ENCODE results near the gene UBASH3B.
"Not testable (repeated sequence)": the region's sequence is repeated elsewhere in the genome, so short reads cannot be mapped to it uniquely, and the experiment has no call there.

Gene UBASH3B

DNA sequence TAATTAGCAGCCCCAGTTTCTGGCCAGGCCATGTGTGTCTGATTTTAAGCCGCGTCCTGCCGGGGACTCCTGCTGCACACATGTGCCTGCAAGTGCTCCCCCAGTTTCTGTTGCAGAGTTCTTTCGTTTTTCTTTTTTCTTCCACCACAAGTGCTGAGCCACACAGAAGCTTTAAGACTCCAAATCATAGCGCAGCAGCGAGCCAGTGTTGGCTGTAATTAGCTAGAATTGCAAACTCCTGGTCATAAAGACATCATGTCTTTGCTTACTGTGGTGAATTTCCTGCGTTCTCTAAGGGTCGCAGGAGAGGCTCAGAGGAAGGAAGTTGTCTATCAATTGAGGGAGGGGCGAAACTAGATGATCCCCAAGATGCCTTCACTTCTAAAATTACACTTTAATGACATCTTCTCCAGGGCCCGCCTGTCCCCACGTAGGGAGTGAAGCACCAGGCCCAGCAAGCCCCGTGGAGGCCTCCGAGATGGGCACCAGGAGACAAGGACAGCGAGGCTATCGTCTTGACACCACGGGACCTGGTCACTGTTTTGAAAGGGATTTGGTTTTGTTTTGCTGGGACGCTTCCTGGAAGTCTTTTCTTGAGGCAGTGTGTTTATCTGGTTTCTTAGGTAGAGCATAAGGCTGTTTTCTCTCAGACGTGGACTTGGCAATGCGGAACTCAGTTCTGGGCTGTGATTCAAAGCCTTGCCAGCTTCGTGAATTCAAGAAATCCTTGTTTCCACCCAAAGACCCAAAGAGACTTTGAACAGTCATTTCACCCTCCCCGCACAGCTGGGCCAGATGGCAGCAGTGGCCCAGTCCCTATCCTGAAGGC is 71.8 kb downstream of the UBASH3B start:
- Histone ChIP-seq H3K9ac (ENCODE audit: low read length) (no peak overlapping the region), H3K4me1 (ENCODE audit: insufficient read depth, low read length) (no peaks in the 10 kb centered on the region), H3K27me3 (ENCODE audit: control insufficient read depth in 1 of 2, insufficient read depth in 2 of 2, low read length in 2 of 2) (no peaks in the 10 kb centered on the region), H3K27ac (ENCODE audit: low read depth, low read length) (no peak overlapping the region), H3K36me3 (ENCODE audit: insufficient read depth, low read length) (no peaks in the 10 kb centered on the region), H3K9me3 (ENCODE audit: low read length) (no peaks in the 10 kb centered on the region), H3K4me3 (ENCODE audit: low read depth in 1 of 2, low read length in 2 of 2) (no peak overlapping the region)

- H3K9ac ChIP-seq (ENCODE audit: low read length): no peak overlapping the region
- no peaks in the 10 kb centered on the region for H3K36me3 ChIP-seq (ENCODE audit: insufficient read depth, low read length)
- H3K27me3 ChIP-seq (ENCODE audit: control insufficient read depth in 1 of 2, insufficient read depth in 2 of 2, low read length in 2 of 2): no peaks in the 10 kb centered on the region
- H3K4me1 ChIP-seq (ENCODE audit: insufficient read depth, low read length): no peaks in the 10 kb centered on the region
- H3K9me3 ChIP-seq (ENCODE audit: low read length): no peaks in the 10 kb centered on the region
- H3K27ac ChIP-seq (ENCODE audit: low read depth, low read length): no peak overlapping the region
- no peak overlapping the region for H3K4me3 ChIP-seq (ENCODE audit: low read depth in 1 of 2, low read length in 2 of 2)
These were observed 73.0 kb downstream of the UBASH3B start for GRCh38 chr11:122728561-122728960.

DNA sequence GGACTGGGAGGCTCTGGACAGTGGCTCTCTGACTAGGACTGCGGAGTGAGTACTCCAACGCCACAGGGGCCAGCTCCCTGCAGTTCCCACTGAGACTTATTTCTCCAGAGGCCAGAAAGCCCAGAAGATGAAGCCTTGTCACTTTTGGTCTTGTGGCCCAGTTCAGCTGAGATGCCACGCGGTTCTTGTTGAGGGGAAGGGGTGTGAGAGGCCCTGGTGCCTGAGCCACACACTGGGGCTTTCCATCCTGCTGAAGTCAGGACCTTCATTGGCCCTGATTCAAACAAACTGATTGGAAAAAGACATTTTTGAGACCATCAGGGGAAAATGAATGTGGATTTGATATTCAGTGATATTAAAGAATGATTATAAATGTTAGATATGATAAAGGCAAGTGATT is 73.6 kb downstream of the UBASH3B start:
- Histone ChIP-seq H3K9ac (ENCODE audit: low read length) (no peak overlapping the region), H3K27ac (ENCODE audit: low read depth, low read length) (no peak overlapping the region), H3K4me1 (ENCODE audit: insufficient read depth, low read length) (peaks cover under 1% of the 10 kb centered on the region), H3K27me3 (ENCODE audit: control insufficient read depth in 1 of 2, insufficient read depth in 2 of 2, low read length in 2 of 2) (no peaks in the 10 kb centered on the region), H3K36me3 (ENCODE audit: insufficient read depth, low read length) (no peaks in the 10 kb centered on the region), H3K9me3 (ENCODE audit: low read length) (no peaks in the 10 kb centered on the region), H3K4me3 (ENCODE audit: low read depth in 1 of 2, low read length in 2 of 2) (no peak overlapping the region)

- H3K27me3 ChIP-seq (ENCODE audit: control insufficient read depth in 1 of 2, insufficient read depth in 2 of 2, low read length in 2 of 2); H3K4me1 ChIP-seq (ENCODE audit: insufficient read depth, low read length); H3K9ac ChIP-seq (ENCODE audit: low read length); H3K36me3 ChIP-seq (ENCODE audit: insufficient read depth, low read length); H3K4me3 ChIP-seq (ENCODE audit: low read depth in 1 of 2, low read length in 2 of 2); H3K9me3 ChIP-seq (ENCODE audit: low read length); H3K27ac ChIP-seq (ENCODE audit: low read depth, low read length): not testable (repeated sequence)
These were observed 75.2 kb downstream of the UBASH3B start for GRCh38 chr11:122730694-122731093.

GRCh38 chr11:122731500-122731913 is 76.0 kb downstream of the UBASH3B start:
- Histone ChIP-seq H3K27me3 (ENCODE audit: control insufficient read depth in 1 of 2, insufficient read depth in 2 of 2, low read length in 2 of 2) (no peaks in the 10 kb centered on the region), H3K4me1 (ENCODE audit: insufficient read depth, low read length) (peaks cover 4% of the 10 kb centered on the region), H3K4me3 (ENCODE audit: low read depth in 1 of 2, low read length in 2 of 2) (no peak overlapping the region), H3K9ac (ENCODE audit: low read length) (no peak overlapping the region), H3K36me3 (ENCODE audit: insufficient read depth, low read length) (no peaks in the 10 kb centered on the region), H3K9me3 (ENCODE audit: low read length) (no peaks in the 10 kb centered on the region), H3K27ac (ENCODE audit: low read depth, low read length) (no peak overlapping the region)

DNA sequence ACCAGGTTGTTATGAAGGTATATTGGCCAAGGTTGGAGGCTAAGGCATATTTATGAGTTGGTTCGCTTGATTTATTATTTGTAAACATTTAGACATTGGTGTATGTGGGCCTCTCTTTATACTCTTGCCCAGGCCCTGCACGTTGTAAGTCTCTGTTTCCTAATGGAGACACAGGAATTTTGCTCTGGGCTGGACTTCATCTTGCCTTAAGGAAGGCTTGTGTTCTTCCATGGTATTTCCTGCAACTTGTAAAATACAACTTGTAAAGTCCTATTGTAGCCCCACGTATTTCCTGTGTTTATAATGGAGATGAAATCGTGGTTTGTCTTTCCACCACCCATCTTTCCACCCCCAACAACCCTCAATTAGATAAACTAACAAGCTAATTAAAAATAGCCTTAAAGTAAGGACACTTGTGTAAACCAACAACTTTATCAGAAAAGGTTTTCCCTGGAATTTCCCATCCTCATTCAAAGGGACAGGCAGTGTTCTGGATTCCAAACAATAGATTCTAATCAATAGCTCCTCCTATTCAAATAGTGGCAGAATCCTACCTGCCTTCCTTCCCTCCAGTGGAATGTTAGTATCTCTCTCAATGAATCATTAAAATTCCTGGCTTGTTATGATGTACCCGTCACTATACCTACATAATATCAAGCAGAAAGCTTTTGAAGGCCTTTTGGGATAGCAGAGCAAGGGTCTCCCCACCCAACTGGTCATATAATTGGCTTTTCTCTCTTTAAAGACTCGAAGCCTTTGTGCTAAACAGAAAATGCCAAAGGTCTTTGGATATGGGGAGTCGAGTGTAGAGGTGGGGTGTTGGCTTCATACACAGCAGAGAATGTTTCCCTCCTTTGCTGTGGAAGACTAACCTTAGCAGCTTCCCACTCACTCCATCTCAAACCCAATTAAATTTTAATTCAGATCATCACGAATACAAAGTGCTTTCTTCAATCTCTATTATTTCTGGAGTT is 77.1 kb downstream of the UBASH3B start:
- H3K9me3 ChIP-seq (ENCODE audit: low read length): no peaks in the 10 kb centered on the region
- H3K27ac ChIP-seq (ENCODE audit: low read depth, low read length): no peak overlapping the region
- no peaks in the 10 kb centered on the region for H3K36me3 ChIP-seq (ENCODE audit: insufficient read depth, low read length)
- no peaks in the 10 kb centered on the region for H3K27me3 ChIP-seq (ENCODE audit: control insufficient read depth in 1 of 2, insufficient read depth in 2 of 2, low read length in 2 of 2)
- H3K4me3 ChIP-seq (ENCODE audit: low read depth in 1 of 2, low read length in 2 of 2): no peak overlapping the region
- peaks cover 4% of the 10 kb centered on the region for H3K4me1 ChIP-seq (ENCODE audit: insufficient read depth, low read length)
- H3K9ac ChIP-seq (ENCODE audit: low read length): no peak overlapping the region

GRCh38 chr11:122733318-122733717 is 77.8 kb downstream of the UBASH3B start:
- peaks cover 4% of the 10 kb centered on the region for H3K4me1 ChIP-seq (ENCODE audit: insufficient read depth, low read length)
- no peaks in the 10 kb centered on the region for H3K36me3 ChIP-seq (ENCODE audit: insufficient read depth, low read length)
- no peak overlapping the region for H3K4me3 ChIP-seq (ENCODE audit: low read depth in 1 of 2, low read length in 2 of 2)
- H3K27me3 ChIP-seq (ENCODE audit: control insufficient read depth in 1 of 2, insufficient read depth in 2 of 2, low read length in 2 of 2): no peaks in the 10 kb centered on the region
- H3K27ac ChIP-seq (ENCODE audit: low read depth, low read length): no peak overlapping the region
- H3K9me3 ChIP-seq (ENCODE audit: low read length): no peaks in the 10 kb centered on the region
- H3K9ac ChIP-seq (ENCODE audit: low read length): no peak overlapping the region

DNA sequence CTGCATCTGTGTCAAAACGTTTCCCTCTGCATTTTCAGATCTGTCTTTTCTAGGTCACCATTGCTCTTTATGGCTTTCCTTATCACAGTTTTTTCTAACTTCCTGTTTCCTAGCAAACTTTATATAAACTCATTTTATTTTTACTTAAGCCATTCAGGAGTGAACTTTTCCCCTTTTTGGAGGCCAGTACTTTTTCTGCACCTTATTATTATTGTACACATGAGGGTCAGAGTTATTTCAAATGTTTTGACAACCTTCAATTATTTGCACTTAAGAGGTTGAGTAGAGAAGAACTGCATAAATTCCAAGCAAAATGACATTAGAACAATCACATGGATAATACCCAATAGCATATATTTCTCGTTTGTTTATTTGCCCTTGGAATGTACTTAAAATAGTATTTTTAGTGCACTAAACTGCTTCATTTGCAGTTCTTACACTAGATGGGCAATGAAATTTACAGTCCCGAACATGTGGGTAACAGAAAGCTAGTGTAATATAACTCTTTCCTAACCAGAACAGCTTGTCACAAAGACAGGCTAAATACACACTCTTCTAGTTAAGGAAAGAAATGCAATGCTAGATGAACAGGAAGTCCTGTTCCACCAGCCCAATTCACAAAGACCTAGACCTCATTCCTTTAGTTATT is 79.5 kb downstream of the UBASH3B start:
- Histone ChIP-seq H3K9ac (ENCODE audit: low read length) (no peak overlapping the region), H3K9me3 (ENCODE audit: low read length) (no peaks in the 10 kb centered on the region), H3K36me3 (ENCODE audit: insufficient read depth, low read length) (no peaks in the 10 kb centered on the region), H3K27me3 (ENCODE audit: control insufficient read depth in 1 of 2, insufficient read depth in 2 of 2, low read length in 2 of 2) (no peaks in the 10 kb centered on the region), H3K4me3 (ENCODE audit: low read depth in 1 of 2, low read length in 2 of 2) (no peak overlapping the region), H3K27ac (ENCODE audit: low read depth, low read length) (no peak overlapping the region), H3K4me1 (ENCODE audit: insufficient read depth, low read length) (peaks cover 4% of the 10 kb centered on the region)

- Histone ChIP-seq H3K36me3 (ENCODE audit: insufficient read depth, low read length) (no peaks in the 10 kb centered on the region), H3K9ac (ENCODE audit: low read length) (no peak overlapping the region), H3K9me3 (ENCODE audit: low read length) (no peaks in the 10 kb centered on the region), H3K4me3 (ENCODE audit: low read depth in 1 of 2, low read length in 2 of 2) (no peak overlapping the region), H3K27ac (ENCODE audit: low read depth, low read length) (no peak overlapping the region), H3K4me1 (ENCODE audit: insufficient read depth, low read length) (peaks cover 12% of the 10 kb centered on the region), H3K27me3 (ENCODE audit: control insufficient read depth in 1 of 2, insufficient read depth in 2 of 2, low read length in 2 of 2) (no peaks in the 10 kb centered on the region)
These were observed 82.6 kb downstream of the UBASH3B start for GRCh38 chr11:122737951-122738693.

DNA sequence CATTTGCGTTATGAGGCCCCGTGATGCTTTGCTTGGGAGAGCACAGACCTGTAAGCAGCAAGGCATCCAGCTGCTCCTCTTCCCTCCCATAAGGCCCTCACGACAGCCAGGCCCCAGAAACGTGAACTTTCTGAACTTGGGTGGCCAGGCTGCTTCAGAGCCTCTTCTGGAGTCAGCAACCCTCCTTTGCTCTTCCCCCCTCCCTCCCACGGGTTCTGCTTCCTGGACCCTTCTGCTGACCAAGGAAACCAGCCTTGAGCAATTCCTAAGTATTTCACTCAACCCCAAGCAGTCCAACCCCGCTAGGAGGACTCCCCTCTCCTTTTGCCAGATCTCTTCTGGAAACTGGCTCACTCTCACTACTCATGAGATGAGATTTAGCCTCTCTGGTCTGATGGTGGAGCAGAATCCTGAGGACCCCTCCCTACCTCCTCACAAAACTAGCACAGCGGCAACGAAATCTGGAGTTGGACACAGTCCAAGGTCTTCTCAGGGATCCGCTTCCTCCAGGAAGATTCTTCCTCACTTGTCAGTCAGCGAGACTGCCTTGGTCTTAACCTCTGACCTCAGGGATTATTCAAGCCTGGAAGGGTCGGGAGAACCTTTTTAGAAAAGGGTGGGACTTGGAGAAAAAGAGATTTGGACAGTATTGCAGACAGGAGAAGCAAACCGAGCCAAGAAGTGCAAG is 86.2 kb downstream of the UBASH3B start:
- Histone ChIP-seq H3K36me3 (ENCODE audit: insufficient read depth, low read length) (no peaks in the 10 kb centered on the region), H3K27ac (ENCODE audit: low read depth, low read length) (no peak overlapping the region), H3K4me3 (ENCODE audit: low read depth in 1 of 2, low read length in 2 of 2) (no peak overlapping the region), H3K9me3 (ENCODE audit: low read length) (no peaks in the 10 kb centered on the region), H3K27me3 (ENCODE audit: control insufficient read depth in 1 of 2, insufficient read depth in 2 of 2, low read length in 2 of 2) (no peaks in the 10 kb centered on the region), H3K4me1 (ENCODE audit: insufficient read depth, low read length) (peaks cover 8% of the 10 kb centered on the region), H3K9ac (ENCODE audit: low read length) (no peak overlapping the region)
